ENCODE results near the gene WDR38.

WDR38 gene

GRCh38 chr9:124886461-124886860, 33.2 kb downstream of the WDR38 start:
- no peak for DNase-seq

GRCh38 chr9:124886866-124887492, 33.7 kb downstream of the WDR38 start:
- DNase-seq: no peak

- DNase-seq: no peak
Measured at GRCh38 chr9:124887832-124888231, 34.6 kb downstream of the WDR38 start.

DNA sequence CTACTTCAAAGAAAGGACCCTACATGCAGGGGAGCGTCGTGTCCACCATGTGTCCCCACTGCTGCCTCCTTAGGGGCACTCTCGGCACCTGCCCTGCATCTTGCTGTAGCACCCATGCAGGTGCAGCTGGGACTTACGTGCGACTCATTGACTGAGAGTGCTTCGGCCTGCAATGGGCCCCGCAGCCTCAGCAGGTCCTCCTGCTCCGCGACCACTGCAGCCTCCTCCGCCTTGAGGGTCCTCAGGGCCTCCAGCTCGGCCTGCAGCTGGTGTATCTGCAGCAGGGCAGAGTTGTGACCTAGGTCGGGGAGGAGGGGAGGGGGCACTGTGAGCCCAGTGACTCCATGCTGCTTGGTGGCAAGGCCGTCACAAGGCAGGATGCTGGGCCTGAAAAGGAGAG, 35.7 kb downstream of the WDR38 start:
- DNase-seq: no peak

- DNase-seq: no peak
Measured at GRCh38 chr9:124890179-124890578, 36.9 kb downstream of the WDR38 start.

DNA sequence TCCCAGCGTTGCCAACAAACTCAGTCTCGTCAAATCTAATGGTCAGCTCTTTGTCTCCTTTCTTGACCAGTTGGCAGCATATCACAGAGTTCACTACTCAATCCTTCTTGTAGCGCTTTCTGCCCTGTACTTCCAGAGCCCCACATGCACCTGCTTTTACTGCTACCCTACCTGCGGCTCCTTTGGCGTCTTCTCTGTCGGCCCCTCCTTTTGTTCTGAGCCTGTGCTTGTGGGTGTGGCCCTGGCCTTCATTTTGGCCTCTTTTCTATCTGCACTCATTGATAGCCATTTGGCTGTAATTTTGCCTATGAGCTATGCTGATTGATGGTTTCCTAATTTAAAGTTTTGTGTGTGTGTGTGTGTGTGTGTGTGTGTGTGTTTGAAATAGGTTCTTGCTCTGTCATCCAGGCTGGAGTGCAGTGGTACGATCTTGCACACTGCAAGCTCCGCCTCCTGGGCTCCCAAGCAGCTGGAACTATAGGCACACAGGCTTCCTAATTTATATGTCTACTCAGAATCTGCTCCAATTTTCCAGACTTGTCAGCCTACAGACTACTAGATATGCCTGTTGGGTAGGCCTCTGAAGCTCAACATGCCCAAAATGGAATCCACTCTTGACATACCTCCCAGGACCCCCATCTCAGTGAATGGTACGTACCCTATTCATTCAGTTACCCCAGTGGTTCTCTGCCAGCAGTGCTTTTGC, 40.9 kb downstream of the WDR38 start:
- no peak for DNase-seq

DNA sequence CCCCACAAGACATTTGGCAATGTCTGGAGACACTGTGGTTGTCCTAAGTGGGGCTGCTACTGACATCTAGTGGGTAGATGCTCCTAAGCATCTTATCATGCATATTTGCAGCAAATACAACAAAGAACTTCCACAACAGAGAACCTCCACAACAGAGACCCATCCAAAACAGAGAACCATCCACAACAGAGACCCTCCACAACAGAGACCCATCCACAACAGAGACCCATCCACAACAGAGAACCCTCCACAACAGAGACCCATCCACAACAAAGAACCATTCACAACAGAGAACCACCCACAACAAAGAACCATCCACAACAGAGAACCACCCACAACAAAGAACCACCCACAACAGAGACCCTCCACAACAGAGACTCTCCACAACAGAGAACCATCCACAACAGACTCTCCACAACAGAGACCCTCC, 41.5 kb downstream of the WDR38 start:
- DNase-seq: peak; percentile 22

- no peak for DNase-seq
Measured at GRCh38 chr9:124897570-124898460, 44.6 kb downstream of the WDR38 start.

DNA sequence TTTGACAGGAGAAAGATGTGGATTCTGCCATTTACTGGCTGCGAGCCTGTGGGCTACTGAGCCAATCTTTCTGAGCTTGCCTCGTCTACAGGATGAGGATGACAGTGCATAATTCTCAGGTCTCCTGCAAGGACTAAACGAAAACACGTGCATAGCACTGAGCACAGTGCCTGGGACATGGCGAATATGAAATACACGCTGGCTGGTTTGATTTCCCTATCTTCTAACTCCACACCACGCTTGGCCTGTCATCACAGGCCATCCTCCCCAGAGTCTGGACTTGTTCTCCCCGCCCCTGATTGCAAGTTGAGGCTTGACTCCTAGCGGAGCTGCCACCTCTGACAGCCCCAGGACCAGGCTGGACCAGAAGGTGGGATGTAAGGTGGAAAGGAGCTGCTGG, 46.6 kb downstream of the WDR38 start:
- no peak for DNase-seq

GRCh38 chr9:124906966-124907365, 53.7 kb downstream of the WDR38 start:
- DNase-seq: no peak
